GM12878 (cell line): Measurements from ENCODE around the gene ATF6B. TPM values are rescaled to one million over a fixed set of nuclear protein-coding genes. Genes with fewer than 3 reads are reported as not detected.

ENCODE experiments used
- ATAC-seq: fragments of 200-7000 bp; cut with Tn5 transposase; 3 replicates; pipeline ENCODE4 v1.9.1; 2020; ENCODE audit warnings: mild to moderate bottlenecking, moderate library complexity
- BruUV-seq: library from RNA; stranded (reverse); fragments of 400-500 nt; replicated peaks from 2 replicates; lab custom pipeline; 2021; lab: Mats Ljungman, UMichigan
- CTCF ChIA-PET: fragments of 300-600 bp; sonication (Branson Sonifier 250); formaldehyde crosslinking; extraction: SDS; loops from one replicate; lab custom pipeline; 2021; ENCODE audit warnings: inconsistent platforms; lab: Yijun Ruan, JAX
- POLR2A ChIA-PET: fragments of 350-600 bp; formaldehyde crosslinking; extraction: SDS; loops from one replicate; lab custom pipeline; 2021; ENCODE audit warnings: inconsistent platforms; lab: Charles Lee
- RAD21 ChIA-PET: fragments of 300-600 bp; sonication (Branson Sonifier 250); formaldehyde crosslinking; loops from one replicate; lab custom pipeline; 2023; ENCODE audit warnings: antibody characterized with exemption; ENCODE audit not compliant: unreplicated experiment; lab: Charles Lee
- SMC1A ChIA-PET: fragments of 300-600 bp; sonication (Branson Sonifier 250); formaldehyde crosslinking; loops from one replicate; lab custom pipeline; 2023; ENCODE audit not compliant: unreplicated experiment, uncharacterized antibody; lab: Charles Lee
- DNase-seq: peaks from one replicate; pipeline ENCODE4 v3.0.0-alpha.2; 2011; ENCODE audit warnings: low read depth, low spot score
- FAIRE-seq: peaks from 3 replicates; lab custom pipeline; 2011; peaks lifted over from hg19 to GRCh38; lab: Jason Lieb, UNC
- H2AFZ ChIP-seq: 2 replicates; pipeline ENCODE4 v1.6.0; 2011; ENCODE audit warnings: low read depth, low read length, control low read depth; ENCODE audit not compliant: control insufficient read depth
- H3K27ac ChIP-seq: 2 replicates; pipeline ENCODE4 v1.5.1; 2011; ENCODE audit warnings: control low read depth; ENCODE audit not compliant: control insufficient read depth, insufficient read depth
- H3K27me3 ChIP-seq, 2 experiments: replicated peaks in 1 of 2; 2 replicates each; pipeline versions ENCODE4 v1.6.0 to v1.6.1; 2011; ENCODE audit warnings: low read length in 1 of 2; ENCODE audit not compliant: control insufficient read depth in 2 of 2, insufficient read depth in 2 of 2
- H3K36me3 ChIP-seq, 2 experiments: 2 replicates each; pipeline ENCODE4 v1.5.1; 2011; ENCODE audit warnings: low read length in 1 of 2; ENCODE audit not compliant: control insufficient read depth in 2 of 2, insufficient read depth in 2 of 2
- H3K4me1 ChIP-seq: 2 replicates; pipeline ENCODE4 v1.6.1; 2011; ENCODE audit warnings: mild to moderate bottlenecking, low read length, moderate library complexity, mixed read lengths; ENCODE audit not compliant: control insufficient read depth, insufficient read depth
- H3K4me2 ChIP-seq: 2 replicates; pipeline ENCODE4 v1.6.0; 2011; ENCODE audit warnings: control low read depth; ENCODE audit not compliant: control insufficient read depth, insufficient read depth
- H3K4me3 ChIP-seq: fragments of 200-600 bp; sonication (generic); 2 replicates; pipeline ENCODE4 v1.5.1; 2016
- H3K79me2 ChIP-seq: 2 replicates; pipeline ENCODE4 v1.6.0; 2011; ENCODE audit warnings: low read length; ENCODE audit not compliant: control insufficient read depth, insufficient read depth
- H3K9ac ChIP-seq: 2 replicates; pipeline ENCODE4 v1.8.0; 2011; ENCODE audit warnings: low read length, control low read depth, mixed read lengths; ENCODE audit not compliant: control insufficient read depth, insufficient read depth
- H3K9me3 ChIP-seq: replicated peaks from 3 replicates; pipeline ENCODE4 v1.5.1; 2011; ENCODE audit warnings: mild to moderate bottlenecking, low read length; ENCODE audit not compliant: control insufficient read depth, insufficient read depth
- H4K20me1 ChIP-seq: 2 replicates; pipeline ENCODE4 v1.6.0; 2011; ENCODE audit not compliant: control insufficient read depth, insufficient read depth
- HCFC1 ChIP-seq: fragments of 150-350 bp; IDR thresholded peaks from 2 replicates; pipeline ENCODE4 v1.6.1; 2014; ENCODE audit warnings: low read length
- MTA3 ChIP-seq: IDR thresholded peaks from 2 replicates; pipeline ENCODE4 v1.6.1; 2012; ENCODE audit warnings: low read length, inconsistent platforms, borderline replicate concordance
- NFYA ChIP-seq: IDR thresholded peaks from 2 replicates; pipeline ENCODE4 v1.6.1; 2011; ENCODE audit warnings: low read depth, mild to moderate bottlenecking, low read length, improper control_type of control experiment, borderline replicate concordance
- POLR2A ChIP-seq: IDR thresholded peaks from 2 replicates; pipeline ENCODE4 v1.6.1; 2011; ENCODE audit warnings: low read depth, mild to moderate bottlenecking, low read length
- RAD21 ChIP-seq: IDR thresholded peaks from 2 replicates; pipeline ENCODE4 v1.6.1; 2011; ENCODE audit warnings: mild to moderate bottlenecking, low read depth, low read length, moderate library complexity; ENCODE audit not compliant: insufficient read depth
- RB1 ChIP-seq: fragments of 450-650 bp; formaldehyde crosslinking; IDR thresholded peaks from 2 replicates; pipeline ENCODE4 v1.6.1; 2017; ENCODE audit warnings: mild to moderate bottlenecking, borderline replicate concordance
- TARDBP ChIP-seq: IDR thresholded peaks from 2 replicates; pipeline ENCODE4 v1.6.1; 2016; ENCODE audit warnings: borderline replicate concordance
- YY1 ChIP-seq: IDR thresholded peaks from 2 replicates; pipeline ENCODE4 v1.6.1; 2011; ENCODE audit warnings: low read depth, mild to moderate bottlenecking, low read length
- ZBED1 ChIP-seq: IDR thresholded peaks from 2 replicates; pipeline ENCODE4 v1.6.1; 2016; ENCODE audit warnings: borderline replicate concordance
- ZBTB4 ChIP-seq: fragments of 450-650 bp; formaldehyde crosslinking; IDR thresholded peaks from 2 replicates; pipeline ENCODE4 v1.4.0; 2022; ENCODE audit warnings: mild to moderate bottlenecking, moderate library complexity
- ZZZ3 ChIP-seq: IDR thresholded peaks from 2 replicates; pipeline ENCODE4 v1.6.1; 2011; ENCODE audit warnings: low read depth; ENCODE audit not compliant: control insufficient read depth, insufficient read length
- WGBS: methylation state at CpG from one replicate; pipeline ENCODE4 v1.1.6; 2016; ENCODE audit warnings: low lambda C conversion rate; ENCODE audit not compliant: insufficient replicate concordance, insufficient coverage; ENCODE audit errors: missing lambda C conversion rate; 5-methylcytosine and 5-hydroxymethylcytosine counted together
- in situ Hi-C: fragments of 300-500 bp; cut with MboI; formaldehyde crosslinking; loops from 9 replicates; pipeline ENCODE4 v1.14.3; 2018; ENCODE audit warnings: mixed read lengths
- intact Hi-C: fragments of 100-400 bp; cut with micrococcal nuclease; formaldehyde crosslinking; loops from one replicate; pipeline ENCODE4 v1.14.2; 2022; ENCODE audit not compliant: unreplicated experiment
- polyA plus RNA-seq, 11 experiments: library from polyadenylated mRNA; depleted of rRNA in 4 of 11; unstranded in 6 of 11; stranded (reverse) in 5 of 11; fragments of >200 nt; fragmentation: Nextera tagmentation in 4 of 11; fragmentation: Illumina TruSeq in 1 of 11; extraction: Ambion mirVana in 4 of 11; extraction: Trizol in 1 of 11; gene quantifications; 1 replicate in 1 of 11; 2 replicates in 10 of 11; pipeline versions ENCODE4 v1.2.1 to v1.2.3, GENCODE V29; 2011 to 2016; ENCODE audit warnings: inconsistent platforms in 2 of 11, missing spikeins in 2 of 11, low read depth in 1 of 11
- total RNA-seq, 4 experiments: library from RNA; depleted of rRNA in 3 of 4; stranded (reverse); fragments of >200 nt in 3 of 4; fragmentation: Illumina TruSeq in 1 of 4; extraction: Trizol in 1 of 4; gene quantifications; 2 replicates each; pipeline versions ENCODE4 v1.2.1 to v1.2.3, GENCODE V29; 2013 to 2021
- TF ChIP-seq, protein P1 (sequence below): IDR thresholded peaks from 2 replicates; pipeline ENCODE4 v1.6.1; 2012; ENCODE audit warnings: low read depth, low read length, improper control_type of control experiment
- TF ChIP-seq, protein P2 (sequence below): IDR thresholded peaks from 2 replicates; pipeline ENCODE4 v1.6.1; 2011; ENCODE audit warnings: low read depth, low read length, improper control_type of control experiment, borderline replicate concordance

The ATF6B gene
- total and polyA plus RNA-seq, 10 of the 15 experiments (the other 5 are each of a cell fraction or from before 2014, with no cell fraction given), result 13.6 to 83.9 (median 44.0) TPM

DNA sequence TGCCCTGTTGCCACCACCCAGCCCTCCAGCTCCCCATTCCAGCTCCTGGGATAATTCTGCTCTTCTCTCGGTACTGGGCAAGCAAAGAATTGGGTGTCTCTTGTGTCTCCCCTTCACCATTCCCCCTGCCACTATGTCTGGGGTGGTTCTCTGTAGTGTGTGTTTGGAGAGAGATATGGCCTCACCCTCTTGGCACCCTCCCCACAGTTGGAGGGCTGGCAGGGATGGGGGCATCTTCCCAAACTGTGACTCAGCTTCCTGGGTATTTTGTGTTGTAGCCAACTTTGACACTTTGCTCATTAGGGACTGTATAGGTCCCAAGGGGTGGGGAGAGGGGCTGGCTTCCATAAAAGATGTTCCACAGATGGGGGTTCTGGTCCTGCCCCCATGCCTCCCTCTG lies 20.6 kb downstream of the ATF6B start:
- H3K9ac ChIP-seq, result no peak overlapping the region

DNA sequence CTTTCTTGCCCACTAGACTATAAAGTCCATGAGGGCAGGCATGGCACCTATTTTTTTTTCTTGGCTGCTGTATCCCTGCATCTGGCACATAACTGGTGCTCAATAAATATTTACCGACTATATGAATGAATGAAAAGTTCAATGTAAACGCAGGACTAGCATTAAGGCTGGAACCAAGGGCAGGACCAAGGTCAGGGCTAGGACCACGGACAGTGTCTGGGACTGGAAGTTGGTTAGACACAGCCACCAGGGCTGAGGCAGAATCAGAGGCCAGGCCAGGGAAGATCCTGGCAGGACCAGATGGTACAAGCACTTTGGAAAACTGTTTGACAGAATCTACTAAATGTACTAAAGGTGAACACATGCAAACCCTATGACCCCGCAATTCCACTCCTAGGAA lies 22.6 kb downstream of the ATF6B start:
- FAIRE-seq, result no peak
- Histone ChIP-seq H2AFZ (no peak overlapping the region), H3K27me3 (peaks cover 0 to 4% of the 10 kb centered on the region in 2 experiments; a peak in 2 of 4 replicates), H3K27ac (no peak overlapping the region), H3K9ac (no peak overlapping the region), H3K4me1 (no peaks in the 10 kb centered on the region), H3K36me3 (no peaks in the 10 kb centered on the region), H4K20me1 (no peaks in the 10 kb centered on the region), H3K9me3 (no peaks in the 10 kb centered on the region), H3K4me2 (no peak overlapping the region), H3K79me2 (no peaks in the 10 kb centered on the region), H3K4me3 (no peak overlapping the region)
- DNase-seq, result no peak
- ChIA-PET CTCF (no interaction called here), SMC1A (no interaction called here), RAD21 (no interaction called here), POLR2A (no interaction called here)
- no peak for ATAC-seq
- 82% methylated on average over 4 of the region's 4 CpGs for WGBS
- in situ Hi-C loops (no loop called here), intact Hi-C loops (no loop called here)
- BruUV-seq, result no TSS peak
- TF ChIP-seq, protein P1, sequence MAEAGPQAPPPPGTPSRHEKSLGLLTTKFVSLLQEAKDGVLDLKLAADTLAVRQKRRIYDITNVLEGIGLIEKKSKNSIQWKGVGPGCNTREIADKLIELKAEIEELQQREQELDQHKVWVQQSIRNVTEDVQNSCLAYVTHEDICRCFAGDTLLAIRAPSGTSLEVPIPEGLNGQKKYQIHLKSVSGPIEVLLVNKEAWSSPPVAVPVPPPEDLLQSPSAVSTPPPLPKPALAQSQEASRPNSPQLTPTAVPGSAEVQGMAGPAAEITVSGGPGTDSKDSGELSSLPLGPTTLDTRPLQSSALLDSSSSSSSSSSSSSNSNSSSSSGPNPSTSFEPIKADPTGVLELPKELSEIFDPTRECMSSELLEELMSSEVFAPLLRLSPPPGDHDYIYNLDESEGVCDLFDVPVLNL, result no peak
- TF ChIP-seq, protein P2, sequence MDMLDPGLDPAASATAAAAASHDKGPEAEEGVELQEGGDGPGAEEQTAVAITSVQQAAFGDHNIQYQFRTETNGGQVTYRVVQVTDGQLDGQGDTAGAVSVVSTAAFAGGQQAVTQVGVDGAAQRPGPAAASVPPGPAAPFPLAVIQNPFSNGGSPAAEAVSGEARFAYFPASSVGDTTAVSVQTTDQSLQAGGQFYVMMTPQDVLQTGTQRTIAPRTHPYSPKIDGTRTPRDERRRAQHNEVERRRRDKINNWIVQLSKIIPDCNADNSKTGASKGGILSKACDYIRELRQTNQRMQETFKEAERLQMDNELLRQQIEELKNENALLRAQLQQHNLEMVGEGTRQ, result no peak
- no peak for TF ChIP-seq HCFC1
- no peak for TF ChIP-seq ZZZ3
- no peak for TF ChIP-seq YY1
- no peak for TF ChIP-seq MTA3
- no peak for TF ChIP-seq ZBTB4 (CRISPR knock-in tag)

More for the DNA sequence above, 20.6 kb downstream of the ATF6B start:
- POLR2A ChIA-PET, result no interaction called here
- Histone ChIP-seq H3K79me2 (no peaks in the 10 kb centered on the region), H3K27ac (no peak overlapping the region), H3K4me2 (no peak overlapping the region), H4K20me1 (no peaks in the 10 kb centered on the region), H3K9me3 (no peaks in the 10 kb centered on the region), H3K36me3 (no peaks in the 10 kb centered on the region), H2AFZ (no peak overlapping the region), H3K4me3 (no peak overlapping the region), H3K27me3 (peaks cover 0 to 4% of the 10 kb centered on the region in 2 experiments; a peak in 2 of 4 replicates), H3K4me1 (no peaks in the 10 kb centered on the region)
- in situ Hi-C loops (no loop called here), intact Hi-C loops (no loop called here)
- CTCF ChIA-PET, result interaction anchor here (2.4 kb wide), 1 partner anchor 11 kb away, joined by 6 read pairs; no protein-coding TSS in a partner anchor
- ATAC-seq, result no peak
- no TSS peak for BruUV-seq
- TF ChIP-seq YY1 (no peak), POLR2A (peak; percentile 44), RAD21 (no peak), NFYA (no peak), TARDBP (no peak), ZBED1 (no peak), RB1 (no peak)
- SMC1A ChIA-PET, result no interaction called here
- 36% methylated on average over 1 of the region's 1 CpG for WGBS
- RAD21 ChIA-PET, result no interaction called here
- no peak for FAIRE-seq
- no peak for DNase-seq
